SK-N-MC (cell line): Measurements from ENCODE around the gene SLC29A4.

ENCODE experiments used
- EZH2 ChIP-seq: fragments of 200-600 bp; sonication (generic); IDR thresholded peaks from one replicate; pipeline ENCODE4 v1.6.1; 2017; ENCODE audit warnings: antibody characterized with exemption
- FOXP2 ChIP-seq: optimal IDR thresholded peaks from 2 replicates; pipeline ENCODE3; 2011; ENCODE audit warnings: mild to moderate bottlenecking, moderate library complexity; ENCODE audit not compliant: insufficient read depth; ENCODE audit errors: extremely low read length, control extremely low read depth
- POLR2AphosphoS5 ChIP-seq: IDR thresholded peaks from 2 replicates; pipeline ENCODE4 v1.6.1; 2012; ENCODE audit warnings: mild to moderate bottlenecking, low read depth, low read length, borderline replicate concordance

DNA sequence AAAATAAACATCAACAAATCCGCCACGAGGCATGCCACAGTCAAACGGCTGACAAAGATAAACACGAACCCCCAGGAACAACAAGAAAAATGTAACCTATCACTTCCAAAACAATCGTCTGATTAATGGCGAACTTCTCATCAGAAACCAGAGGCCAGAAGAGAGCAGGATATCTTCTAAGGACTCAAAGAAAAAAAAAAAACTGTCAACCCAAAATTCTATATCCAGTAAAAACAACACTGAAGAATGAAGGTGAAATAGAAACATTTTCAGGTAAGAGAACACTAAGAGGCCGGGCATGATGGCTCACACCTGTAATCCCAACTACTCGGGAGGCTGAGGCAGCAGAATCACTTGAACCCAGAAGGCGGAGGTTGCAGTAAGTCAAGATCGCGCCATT is 54.3 kb downstream of the SLC29A4 start:
- no peak for TF ChIP-seq POLR2AphosphoS5
- TF ChIP-seq EZH2 = no peak
- no peak for TF ChIP-seq FOXP2
